NCI-H82 (cell line): ENCODE data around the gene DENND1A.

Experiments
- DNase-seq: peaks from one replicate; lab custom pipeline; 2025; lab: John Stamatoyannopoulos, UW

Gene DENND1A

DNA sequence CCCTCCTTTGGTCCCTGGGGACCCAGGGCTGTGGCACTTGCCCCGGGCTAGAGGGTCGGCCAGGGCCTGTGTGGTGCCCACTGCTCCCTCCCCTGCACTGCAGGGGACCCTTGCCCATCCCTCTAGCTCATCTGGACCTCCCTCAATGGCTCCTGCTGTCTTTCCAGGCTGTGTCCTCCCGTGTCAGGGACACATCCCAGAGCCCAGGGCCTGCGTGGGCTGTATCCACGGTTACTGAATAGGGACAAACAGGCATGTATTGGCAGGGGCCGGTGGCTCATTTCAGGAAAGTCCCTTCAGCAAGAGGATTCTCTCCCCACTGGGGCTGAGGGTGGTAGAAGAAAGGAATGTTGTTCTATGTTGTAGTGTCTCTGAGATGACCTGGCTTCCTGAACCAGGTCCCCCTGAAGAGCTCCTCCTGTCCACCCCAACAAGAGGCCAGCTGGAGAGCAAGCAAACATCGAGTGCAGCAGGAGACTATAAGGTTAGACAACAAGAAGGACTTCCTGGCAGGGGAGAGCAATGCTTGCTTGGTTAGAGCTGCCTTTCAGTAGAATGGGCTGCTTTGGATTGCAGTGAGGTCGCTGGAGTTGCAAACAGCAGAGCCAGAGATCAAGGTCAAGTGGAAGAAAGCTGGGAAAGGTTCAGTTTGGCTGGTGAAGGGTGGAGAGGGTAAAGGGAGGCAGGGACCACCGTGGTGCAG, 575.0 kb downstream of the DENND1A start:
- DNase-seq, result peak; percentile 36

- DNase-seq, result peak; percentile 83
Measured at GRCh38 chr9:123353984-123354591, 575.8 kb downstream of the DENND1A start.

GRCh38 chr9:123353041-123353440, 576.9 kb downstream of the DENND1A start:
- no peak for DNase-seq

DNA sequence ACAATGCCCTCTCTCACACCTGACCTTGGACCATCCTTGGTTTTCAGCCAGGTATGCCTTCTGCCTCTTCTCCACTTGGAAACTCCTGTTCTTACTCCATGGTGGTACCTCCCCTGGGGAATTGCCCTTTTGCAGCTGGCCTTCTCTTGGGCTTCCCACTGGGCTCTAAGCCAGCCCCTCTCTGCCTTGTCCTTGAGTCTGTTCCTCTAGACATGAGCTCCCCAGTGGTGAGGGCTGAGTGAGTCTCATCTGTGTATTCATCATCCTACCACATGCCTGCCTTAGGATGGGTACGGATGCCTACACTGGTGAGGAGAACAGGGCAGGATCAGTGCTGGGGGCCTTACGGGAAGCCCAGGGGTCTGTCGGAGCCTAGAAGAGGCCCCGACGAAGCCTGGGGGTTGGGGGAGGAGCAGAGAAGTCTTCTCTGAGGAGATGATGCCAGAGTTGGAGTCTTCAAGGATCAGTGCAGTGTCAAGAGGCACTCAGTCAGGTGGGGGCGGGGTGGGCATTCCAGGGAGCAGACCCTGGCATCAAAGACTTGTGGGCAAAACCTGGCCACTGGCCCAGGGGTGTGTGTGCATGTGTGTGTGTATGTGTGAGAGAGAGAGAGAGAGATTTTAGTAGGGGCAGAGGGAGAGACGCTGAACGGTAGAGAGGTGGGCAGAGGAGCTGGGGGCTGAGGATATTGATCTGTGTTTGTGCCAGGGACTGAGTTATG, 579.2 kb downstream of the DENND1A start:
- peak; percentile 25 for DNase-seq

DNA sequence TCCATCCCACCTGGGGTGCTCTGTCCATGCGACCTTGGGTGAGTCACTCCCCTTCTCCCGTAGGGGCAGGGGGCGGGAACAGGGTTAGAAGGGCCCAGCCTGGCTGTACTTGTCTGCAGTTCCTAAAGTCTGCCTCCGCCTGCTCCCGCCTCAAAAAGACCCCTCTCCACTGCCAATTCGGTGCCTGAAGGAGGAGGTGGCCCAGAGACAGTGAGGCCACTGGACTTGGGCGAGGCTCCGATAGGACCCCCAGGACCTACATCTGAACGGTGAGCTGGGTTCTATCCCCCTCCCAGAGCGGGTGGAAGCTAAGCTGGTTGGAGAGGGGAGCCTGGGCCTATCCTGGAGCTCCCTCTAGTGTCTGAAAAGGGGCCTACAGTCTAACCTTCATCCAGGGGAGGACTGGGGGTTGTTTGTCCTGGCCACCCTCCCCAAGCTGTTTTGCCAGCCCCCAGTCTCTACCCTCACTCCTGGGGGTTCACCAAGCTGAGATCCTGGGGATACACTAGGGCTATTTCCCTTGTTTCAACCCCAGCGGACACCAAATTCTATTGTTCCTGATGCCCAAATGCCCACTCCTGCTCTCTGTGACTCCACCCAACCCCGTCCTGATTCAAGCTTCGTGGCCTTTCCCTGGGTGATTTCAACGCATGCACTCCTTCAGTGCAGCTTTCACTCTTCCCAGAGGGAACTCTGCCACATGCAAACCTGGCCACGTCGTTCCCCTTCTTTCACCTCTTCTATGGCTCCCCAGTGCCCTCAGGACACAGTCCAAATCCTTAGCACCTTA, 580.0 kb downstream of the DENND1A start:
- peak; percentile 85 for DNase-seq

DNA sequence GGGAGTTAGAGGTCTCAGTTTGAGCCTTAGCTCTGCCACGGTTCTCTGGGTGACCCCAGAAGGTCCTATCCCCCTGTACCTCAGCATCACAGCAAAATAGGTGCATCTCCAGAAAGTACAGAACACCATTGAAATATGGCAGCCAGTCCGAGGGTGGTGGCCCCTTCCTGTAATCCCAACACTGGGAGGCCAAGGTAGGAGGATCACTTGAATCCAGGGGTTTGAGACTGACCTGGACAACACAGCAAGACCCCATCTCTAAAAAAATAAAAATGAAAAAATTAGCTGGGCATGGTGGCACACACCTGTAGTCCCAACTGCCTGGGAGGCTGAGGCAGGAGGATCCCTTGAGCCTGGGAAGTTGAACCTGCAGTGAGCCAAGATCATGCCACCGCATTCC, 580.9 kb downstream of the DENND1A start:
- no peak for DNase-seq

DNA sequence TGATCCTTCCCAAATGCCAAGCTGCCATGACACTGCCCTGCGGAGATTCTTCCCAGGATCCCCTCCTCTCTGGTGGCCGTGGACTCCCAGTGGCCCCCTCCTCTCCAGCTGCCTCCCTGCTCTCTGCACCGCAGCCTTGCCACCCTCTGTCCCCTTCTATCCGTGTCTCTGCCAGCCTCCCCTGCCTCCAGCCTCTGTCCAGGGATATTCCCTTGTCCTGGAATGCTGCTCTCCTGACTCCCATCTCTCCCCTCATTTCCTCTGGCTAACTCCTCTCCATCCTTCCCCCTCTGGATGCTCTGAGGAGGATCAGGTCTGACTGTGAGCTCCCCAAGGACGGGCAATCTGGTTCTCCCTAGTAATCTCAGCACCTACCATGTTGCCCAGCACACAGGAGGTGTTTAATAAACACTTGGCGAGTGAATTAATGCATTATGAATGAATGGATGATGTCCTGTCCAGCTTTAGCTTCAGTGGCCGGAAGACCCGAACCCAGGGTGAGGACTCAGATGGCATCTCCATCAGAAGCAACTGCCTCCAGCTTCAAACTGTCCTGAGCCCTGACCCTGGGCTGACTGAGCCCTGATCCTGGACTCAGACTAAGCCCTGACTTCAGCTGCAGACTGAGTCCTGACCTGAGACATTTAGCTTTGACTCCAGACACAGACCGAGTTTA, 581.5 kb downstream of the DENND1A start:
- peak; percentile 31 for DNase-seq

DNA sequence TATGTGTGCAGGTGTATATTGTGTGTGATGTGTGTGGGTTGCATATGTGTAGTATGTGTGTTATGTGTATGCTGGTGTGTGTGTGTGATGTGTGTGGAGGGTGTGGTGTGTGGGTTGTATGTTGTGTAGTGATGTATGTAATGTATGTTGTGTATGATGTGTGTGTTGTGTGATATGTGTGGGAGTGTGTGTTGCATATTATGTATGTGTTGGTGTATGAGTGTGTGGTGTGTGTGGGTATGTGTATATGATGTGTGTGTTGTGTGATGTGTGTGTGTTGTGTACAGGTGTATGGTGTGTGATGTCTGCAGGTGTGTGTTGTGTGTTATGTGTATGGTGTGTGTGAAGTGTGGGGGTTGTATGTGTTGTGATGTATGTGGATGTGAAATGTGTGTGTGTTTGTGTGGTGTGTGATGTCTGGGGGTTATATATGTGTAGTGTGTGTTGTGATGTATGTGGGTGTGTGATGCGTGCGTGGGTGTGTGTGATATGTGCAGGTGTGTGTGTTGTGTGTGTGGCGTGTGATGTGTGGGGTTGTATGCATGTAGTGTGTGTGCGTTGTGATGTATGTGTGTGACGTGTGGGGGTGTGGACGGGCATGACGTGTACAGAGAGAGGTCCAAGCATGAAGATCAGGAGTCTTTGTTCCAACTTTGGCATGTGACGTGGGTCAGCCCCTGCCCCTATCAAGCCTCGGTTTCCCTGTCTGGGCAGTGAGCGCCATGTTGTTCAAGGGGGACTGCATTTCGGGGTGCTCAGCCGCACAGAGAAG, 582.5 kb downstream of the DENND1A start:
- DNase-seq, result no peak

GRCh38 chr9:123346826-123347225, 583.1 kb downstream of the DENND1A start:
- no peak for DNase-seq

DNA sequence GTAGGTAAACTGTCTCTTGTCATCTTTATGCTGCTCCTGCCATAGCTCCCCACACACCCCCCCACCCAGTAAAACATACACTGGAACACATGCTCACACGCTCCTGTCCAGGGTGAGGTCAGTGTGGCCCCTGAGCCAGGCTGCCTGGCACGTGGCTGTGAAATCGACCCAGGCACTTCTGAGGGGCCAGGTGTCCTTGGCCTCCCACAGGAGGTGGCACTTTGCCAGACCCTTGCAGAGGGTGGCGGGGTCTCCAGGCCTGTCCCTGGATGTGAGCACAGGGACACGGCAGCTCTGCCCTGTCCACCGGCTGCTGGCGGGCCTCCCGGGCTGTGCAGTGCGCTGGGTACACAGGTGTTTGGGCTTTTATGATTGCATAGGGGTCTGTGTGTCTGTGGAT, 583.9 kb downstream of the DENND1A start:
- no peak for DNase-seq

DNA sequence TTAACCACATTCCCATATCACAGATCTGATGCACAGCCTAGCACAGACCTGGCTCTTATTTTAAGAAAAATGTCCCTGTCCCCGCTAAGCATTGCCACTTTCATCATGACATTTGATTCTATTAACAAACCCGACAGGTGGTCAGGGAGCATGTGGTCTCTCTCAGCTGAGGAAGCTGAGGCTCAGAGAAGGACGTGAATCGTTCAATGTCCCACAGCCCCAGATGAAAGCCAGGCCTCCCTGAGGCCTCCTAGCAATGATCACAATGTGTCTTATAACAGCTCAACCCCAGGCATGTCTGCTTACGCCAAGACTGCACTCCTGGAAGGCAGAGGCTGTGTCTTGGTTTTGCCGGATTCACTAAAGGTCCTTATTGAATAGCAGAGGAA, 584.4 kb downstream of the DENND1A start:
- DNase-seq, result peak; percentile 73

- DNase-seq, result no peak
Measured at GRCh38 chr9:123344192-123344949, 585.6 kb downstream of the DENND1A start.

- no peak for DNase-seq
Measured at GRCh38 chr9:123343443-123344191, 586.3 kb downstream of the DENND1A start.

GRCh38 chr9:123342247-123342646, 587.7 kb downstream of the DENND1A start:
- DNase-seq, result no peak

DNA sequence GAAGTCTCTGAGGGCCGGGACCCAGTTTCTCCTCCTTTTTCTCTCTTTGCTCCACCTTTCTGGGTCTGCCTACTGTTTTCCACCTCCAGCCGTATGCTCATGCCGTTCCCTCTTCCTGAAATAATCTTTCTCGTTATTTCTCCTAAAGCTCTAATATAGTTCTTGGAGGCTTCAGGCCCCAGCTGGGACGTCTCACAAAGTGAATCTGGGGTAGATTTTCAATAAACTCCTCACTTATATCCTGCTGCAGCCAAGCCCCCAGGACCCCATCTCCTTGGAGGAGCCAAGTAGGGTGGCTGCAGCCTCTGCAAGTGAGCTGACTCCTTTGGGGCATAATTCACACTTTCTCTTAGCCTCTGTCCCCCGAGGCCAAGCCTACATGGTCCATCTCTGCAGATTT, 588.1 kb downstream of the DENND1A start:
- no peak for DNase-seq

GRCh38 chr9:123339666-123340510, 590.0 kb downstream of the DENND1A start:
- no peak for DNase-seq

- no peak for DNase-seq
Measured at GRCh38 chr9:123338710-123339665, 590.9 kb downstream of the DENND1A start.
